Natural killer cell (primary cell): ENCODE data around the gene SAMM50. TPM values are rescaled to one million over a fixed set of nuclear protein-coding genes. Genes with fewer than 3 reads are reported as not detected.

Experiments used
- ATAC-seq, 3 donors: fragments of 150-1000 bp in 2 of 3; fragments of 200-7000 bp in 1 of 3; cut with Tn5 transposase; 1 replicate in 1 of 3; 2 replicates in 2 of 3; pipeline ENCODE4 v1.10.0; 2021; ENCODE audit warnings: mild to moderate bottlenecking in 2 of 3, moderate library complexity in 2 of 3
- DNase-seq, 2 donors: peaks; one replicate each; pipeline versions ENCODE4 v3.0.0 to v3.0.0-alpha.2; 2013 to 2021; ENCODE audit warnings: mixed read lengths in 1 of 2
- H3K27ac ChIP-seq: one replicate; pipeline ENCODE4 v1.5.1; 2013; ENCODE audit warnings: mild to moderate bottlenecking, low read length
- H3K27me3 ChIP-seq: one replicate; pipeline ENCODE4 v1.6.1; 2013; ENCODE audit warnings: low read length; ENCODE audit not compliant: control insufficient read depth, insufficient read depth
- H3K36me3 ChIP-seq: one replicate; pipeline ENCODE4 v1.6.1; 2013; ENCODE audit warnings: low read length; ENCODE audit not compliant: control insufficient read depth, insufficient read depth
- H3K4me1 ChIP-seq: one replicate; pipeline ENCODE4 v1.6.1; 2013; ENCODE audit warnings: low read length; ENCODE audit not compliant: control insufficient read depth, insufficient read depth
- H3K4me3 ChIP-seq: one replicate; pipeline ENCODE4 v1.5.1; 2013; ENCODE audit warnings: low read length
- H3K9me3 ChIP-seq: one replicate; pipeline ENCODE4 v1.6.1; 2013; ENCODE audit warnings: low read length; ENCODE audit not compliant: control insufficient read depth, insufficient read depth
- H3K27ac Mint-ChIP-seq, 2 donors: one replicate each; pipeline ENCODE4 v1.8.0; 2022; ENCODE audit warnings: mild to moderate bottlenecking in 2 of 2, mixed read lengths in 2 of 2, moderate library complexity in 1 of 2
- H3K27me3 Mint-ChIP-seq, 2 donors: one replicate each; pipeline ENCODE4 v1.8.0; 2022; ENCODE audit warnings: low read depth in 2 of 2, mixed read lengths in 2 of 2
- H3K36me3 Mint-ChIP-seq: one replicate; pipeline ENCODE4 v1.8.0; 2022; ENCODE audit warnings: mixed read lengths
- H3K4me1 Mint-ChIP-seq, 2 donors: one replicate each; pipeline ENCODE4 v1.8.0; 2022; ENCODE audit warnings: mixed read lengths in 2 of 2
- H3K4me3 Mint-ChIP-seq: one replicate; pipeline ENCODE4 v1.8.0; 2022; ENCODE audit warnings: mild to moderate bottlenecking, moderate library complexity, mixed read lengths
- H3K9me3 Mint-ChIP-seq, 2 donors: one replicate each; pipeline ENCODE4 v1.8.0; 2022; ENCODE audit warnings: mixed read lengths in 2 of 2
- WGBS: methylation state at CpG from one replicate; pipeline ENCODE4 v1.1.7; 2013; ENCODE audit warnings: missing lambda C conversion rate; ENCODE audit not compliant: insufficient coverage; 5-methylcytosine and 5-hydroxymethylcytosine counted together
- intact Hi-C: fragments of 100-400 bp; cut with micrococcal nuclease; formaldehyde crosslinking; loops from one replicate; pipeline ENCODE4 v1.14.2; 2022
- total RNA-seq, 4 donors: library from RNA; stranded (reverse); fragments of 120-200 nt in 1 of 4; gene quantifications; one replicate each; pipeline versions ENCODE4 v1.2.3 to v1.2.4, GENCODE V29; 2013 to 2022
- TF ChIP-seq, protein P1 (sequence below): fragments of 200-600 bp; IDR thresholded peaks from one replicate; pipeline ENCODE4 v1.8.0; 2022; ENCODE audit warnings: antibody characterized with exemption

SAMM50 gene
- total RNA-seq, 3 donors from 2014 or later (not counting 1 experiment from before 2014, with no cell fraction given) = 25.9 to 30.6 (median 29.7) TPM

DNA sequence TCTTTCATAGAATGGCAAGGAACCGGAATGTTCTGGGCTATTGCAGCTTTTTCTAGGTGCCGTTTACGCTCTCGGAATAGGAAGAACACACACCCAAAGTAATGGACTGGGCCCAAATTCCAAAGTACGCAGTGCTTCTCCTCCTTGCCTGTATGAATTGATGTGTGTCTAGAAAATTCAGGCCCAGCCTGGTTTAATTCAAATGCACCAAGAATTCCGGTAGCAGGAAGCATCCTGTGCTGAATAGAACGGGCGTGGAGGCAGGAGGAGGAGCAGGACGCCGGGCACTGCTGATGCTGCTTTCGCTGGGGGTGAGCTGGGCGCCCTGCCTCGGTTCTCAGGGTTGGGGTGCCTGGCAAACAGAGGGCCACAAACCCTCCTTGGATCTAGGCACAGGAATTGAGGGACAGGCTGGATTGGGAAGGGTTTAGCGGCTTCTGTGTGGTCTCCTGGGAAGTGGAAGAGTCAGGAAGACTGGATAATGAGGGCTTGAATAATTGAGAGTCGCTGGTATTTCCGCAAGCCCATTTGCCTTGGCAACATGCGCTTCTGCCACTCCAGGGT is 70.9 kb downstream of the SAMM50 start:
- Mint-ChIP-seq H3K4me3 (peak overlapping the region; percentile 83), H3K4me1 (peaks cover 27 to 32% of the 10 kb centered on the region in 2 donors), H3K27ac (peak overlapping the region; percentile 90 to 98), H3K36me3 (no peaks in the 10 kb centered on the region), H3K27me3 (peaks cover 12 to 18% of the 10 kb centered on the region in 2 donors), H3K9me3 (no peaks in the 10 kb centered on the region)
- Histone ChIP-seq H3K4me1 (peaks cover 39% of the 10 kb centered on the region), H3K4me3 (no peak overlapping the region), H3K9me3 (no peaks in the 10 kb centered on the region), H3K27ac (peak overlapping the region; percentile 78), H3K36me3 (no peaks in the 10 kb centered on the region), H3K27me3 (no peaks in the 10 kb centered on the region)
- DNase-seq (no peak), ATAC-seq (no peak)
- TF ChIP-seq, protein P1, sequence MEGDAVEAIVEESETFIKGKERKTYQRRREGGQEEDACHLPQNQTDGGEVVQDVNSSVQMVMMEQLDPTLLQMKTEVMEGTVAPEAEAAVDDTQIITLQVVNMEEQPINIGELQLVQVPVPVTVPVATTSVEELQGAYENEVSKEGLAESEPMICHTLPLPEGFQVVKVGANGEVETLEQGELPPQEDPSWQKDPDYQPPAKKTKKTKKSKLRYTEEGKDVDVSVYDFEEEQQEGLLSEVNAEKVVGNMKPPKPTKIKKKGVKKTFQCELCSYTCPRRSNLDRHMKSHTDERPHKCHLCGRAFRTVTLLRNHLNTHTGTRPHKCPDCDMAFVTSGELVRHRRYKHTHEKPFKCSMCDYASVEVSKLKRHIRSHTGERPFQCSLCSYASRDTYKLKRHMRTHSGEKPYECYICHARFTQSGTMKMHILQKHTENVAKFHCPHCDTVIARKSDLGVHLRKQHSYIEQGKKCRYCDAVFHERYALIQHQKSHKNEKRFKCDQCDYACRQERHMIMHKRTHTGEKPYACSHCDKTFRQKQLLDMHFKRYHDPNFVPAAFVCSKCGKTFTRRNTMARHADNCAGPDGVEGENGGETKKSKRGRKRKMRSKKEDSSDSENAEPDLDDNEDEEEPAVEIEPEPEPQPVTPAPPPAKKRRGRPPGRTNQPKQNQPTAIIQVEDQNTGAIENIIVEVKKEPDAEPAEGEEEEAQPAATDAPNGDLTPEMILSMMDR = no peak
- intact Hi-C loops = no loop called here
- 87% methylated on average over 17 of the region's 17 CpGs for WGBS

DNA sequence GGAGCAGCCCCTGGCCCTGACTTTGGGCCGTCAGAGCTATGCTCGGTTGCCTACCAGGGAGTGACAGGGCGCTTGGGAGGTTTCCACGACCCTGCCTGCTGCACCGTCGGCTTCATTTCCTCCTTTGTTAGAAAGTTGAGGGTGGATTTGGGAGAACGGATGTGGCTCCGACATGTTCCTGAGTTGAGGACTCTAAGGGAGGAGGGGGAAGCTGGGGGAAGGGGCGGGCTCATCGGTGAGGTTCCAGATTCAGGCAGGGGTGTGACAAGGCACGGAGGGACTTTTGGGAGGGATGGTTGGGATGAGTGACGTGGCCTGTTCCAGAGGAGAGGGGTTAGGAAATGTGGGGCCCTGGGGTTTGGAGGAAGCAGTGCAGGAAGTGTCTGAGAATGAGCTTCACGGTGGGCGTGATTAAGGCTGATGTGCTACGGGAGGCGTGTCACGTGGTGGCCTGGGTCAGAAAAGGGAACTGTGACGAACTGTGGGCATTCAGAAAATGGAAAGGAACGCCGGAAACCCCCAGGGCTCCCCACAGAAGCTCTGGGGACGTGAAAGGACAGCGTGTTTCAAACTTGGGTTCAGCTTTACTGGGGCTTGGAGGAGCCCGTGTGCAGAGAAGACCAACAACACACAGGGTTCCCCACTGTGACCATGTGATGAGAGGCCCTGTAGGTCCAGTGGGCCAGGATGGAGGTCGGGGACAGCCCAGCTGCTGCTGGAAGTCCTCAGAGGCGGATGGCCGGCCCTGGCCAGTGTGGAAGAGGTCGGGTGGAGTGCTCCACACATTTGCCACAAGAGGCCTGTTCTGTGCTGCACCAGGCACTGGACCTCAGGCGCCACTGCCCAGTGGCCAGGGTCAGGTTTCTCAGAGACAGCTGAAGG is 71.6 kb downstream of the SAMM50 start:
- peak overlapping the region; percentile 83 for H3K4me3 Mint-ChIP-seq
- peak overlapping the region; percentile 6 for H3K4me3 ChIP-seq
- H3K27ac Mint-ChIP-seq = peak overlapping the region; percentile 90 to 98
- DNase-seq (peak; percentile 64 to 91), ATAC-seq (peak; percentile 83 to 86 (median 84))
- H3K27me3 ChIP-seq = no peaks in the 10 kb centered on the region
- no peaks in the 10 kb centered on the region for H3K36me3 Mint-ChIP-seq
- no peaks in the 10 kb centered on the region for H3K9me3 Mint-ChIP-seq
- intact Hi-C loops = no loop called here
- WGBS = 15% methylated on average over 28 of the region's 28 CpGs
- peaks cover 27 to 35% of the 10 kb centered on the region in 2 donors for H3K4me1 Mint-ChIP-seq
- peaks cover 44% of the 10 kb centered on the region for H3K4me1 ChIP-seq
- peaks cover 12 to 18% of the 10 kb centered on the region in 2 donors for H3K27me3 Mint-ChIP-seq
- peak overlapping the region; percentile 78 for H3K27ac ChIP-seq
- no peaks in the 10 kb centered on the region for H3K9me3 ChIP-seq
- TF ChIP-seq, protein P1 = no peak
- no peaks in the 10 kb centered on the region for H3K36me3 ChIP-seq

DNA sequence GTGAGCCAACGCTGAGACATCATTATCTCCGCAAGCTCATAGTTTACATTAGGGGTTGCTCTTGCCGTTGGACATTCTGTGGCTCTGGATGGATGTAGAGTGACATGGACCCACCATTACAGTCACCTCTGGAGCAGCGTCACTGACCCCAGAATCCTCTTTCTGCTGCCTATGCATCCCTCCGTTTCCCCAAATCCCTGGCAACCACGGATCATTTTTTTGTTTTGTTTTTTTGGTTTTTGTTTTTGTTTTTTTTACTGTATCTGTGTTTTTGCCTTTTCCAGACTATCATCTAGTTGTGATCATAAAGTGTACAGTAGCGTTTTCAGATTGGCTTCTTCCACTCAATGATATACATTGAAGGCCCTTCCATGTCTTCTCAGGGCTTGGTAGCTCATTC is 72.8 kb downstream of the SAMM50 start:
- Mint-ChIP-seq H3K9me3 (no peaks in the 10 kb centered on the region), H3K4me1 (peaks cover 27 to 35% of the 10 kb centered on the region in 2 donors), H3K4me3 (no peak overlapping the region), H3K27ac (peak overlapping the region; percentile 19 to 63), H3K36me3 (no peaks in the 10 kb centered on the region), H3K27me3 (peaks cover 12 to 18% of the 10 kb centered on the region in 2 donors)
- no peak overlapping the region for H3K4me3 ChIP-seq
- DNase-seq (no peak), ATAC-seq (no peak)
- TF ChIP-seq, protein P1 = no peak
- intact Hi-C loops = no loop called here
- H3K27ac ChIP-seq = no peak overlapping the region
- no peaks in the 10 kb centered on the region for H3K36me3 ChIP-seq
- no peaks in the 10 kb centered on the region for H3K27me3 ChIP-seq
- peaks cover 44% of the 10 kb centered on the region for H3K4me1 ChIP-seq
- H3K9me3 ChIP-seq = no peaks in the 10 kb centered on the region
- 92% methylated on average over 7 of the region's 7 CpGs for WGBS
